Activated naive CD8-positive, alpha-beta T cell treated with anti-CD3 and anti-CD28 coated beads, Interleukin-2, amount 50 U/mL, for 16 hours (primary cell): ENCODE data around the gene ARRB1.
"Not testable (repeated sequence)": the region's sequence is repeated elsewhere in the genome, so short reads cannot be mapped to it uniquely, and the experiment has no call there.

Experiments
- DNase-seq: peaks from one replicate; pipeline ENCODE4 v3.0.0-alpha.2; 2020; ENCODE audit warnings: low read depth, low spot score

The ARRB1 gene

GRCh38 chr11:75324189-75324588, 27.3 kb downstream of the ARRB1 start:
- no peak for DNase-seq

GRCh38 chr11:75323609-75324008, 27.9 kb downstream of the ARRB1 start:
- DNase-seq, result no peak

- DNase-seq, result no peak
Observed at GRCh38 chr11:75320643-75321042, 30.8 kb downstream of the ARRB1 start.

GRCh38 chr11:75320046-75320618, 31.3 kb downstream of the ARRB1 start:
- no peak for DNase-seq

- DNase-seq, result no peak
Observed at GRCh38 chr11:75319035-75319877, 32.2 kb downstream of the ARRB1 start.

- DNase-seq, result no peak
Observed at GRCh38 chr11:75317446-75318122, 33.9 kb downstream of the ARRB1 start.

GRCh38 chr11:75315439-75315805, 36.0 kb downstream of the ARRB1 start:
- no peak for DNase-seq

- DNase-seq, result no peak
Observed at GRCh38 chr11:75314771-75315438, 36.6 kb downstream of the ARRB1 start.

GRCh38 chr11:75313513-75314272, 37.8 kb downstream of the ARRB1 start:
- no peak for DNase-seq

- no peak for DNase-seq
Observed at GRCh38 chr11:75312346-75312745, 39.1 kb downstream of the ARRB1 start.

GRCh38 chr11:75311858-75312288, 39.6 kb downstream of the ARRB1 start:
- DNase-seq, result no peak

- no peak for DNase-seq
Observed at GRCh38 chr11:75308986-75309385, 42.5 kb downstream of the ARRB1 start.

GRCh38 chr11:75308116-75308515, 43.3 kb downstream of the ARRB1 start:
- DNase-seq, result no peak

GRCh38 chr11:75307058-75307457, 44.4 kb downstream of the ARRB1 start:
- DNase-seq, result no peak

GRCh38 chr11:75306529-75306928, 44.9 kb downstream of the ARRB1 start:
- DNase-seq, result no peak

- DNase-seq, result no peak
Observed at GRCh38 chr11:75305993-75306392, 45.5 kb downstream of the ARRB1 start.

GRCh38 chr11:75305452-75305851, 46.0 kb downstream of the ARRB1 start:
- no peak for DNase-seq

- not testable (repeated sequence) for DNase-seq
Observed at GRCh38 chr11:75304941-75305340, 46.5 kb downstream of the ARRB1 start.

GRCh38 chr11:75303544-75304224, 47.8 kb downstream of the ARRB1 start:
- DNase-seq, result no peak

- no peak for DNase-seq
Observed at GRCh38 chr11:75302371-75302770, 49.1 kb downstream of the ARRB1 start.
